WTC11 (cell line): Measurements from ENCODE around the gene TRIP10.

Experiments
- CTCF ChIP-seq: fragments of 200-600 bp; IDR thresholded peaks from 2 replicates; pipeline ENCODE4 v1.8.0; 2022; ENCODE audit warnings: antibody characterized with exemption
- FOXP1 ChIP-seq: sonication (generic); formaldehyde crosslinking; IDR thresholded peaks from 2 replicates; pipeline ENCODE4 v1.8.0; 2022; ENCODE audit warnings: missing genetic modification reagents, mild to moderate bottlenecking, moderate library complexity, borderline replicate concordance
- JUN ChIP-seq: sonication (generic); formaldehyde crosslinking; IDR thresholded peaks from 2 replicates; pipeline ENCODE4 v1.8.0; 2023; ENCODE audit warnings: mild to moderate bottlenecking, missing genetic modification reagents
- MAX ChIP-seq: sonication (generic); formaldehyde crosslinking; IDR thresholded peaks from 2 replicates; pipeline ENCODE4 v1.8.0; 2022; ENCODE audit warnings: mild to moderate bottlenecking, missing genetic modification reagents
- NFYB ChIP-seq: sonication (generic); formaldehyde crosslinking; conservative IDR thresholded peaks from 2 replicates; pipeline ENCODE4 v1.8.0; 2022; ENCODE audit warnings: low read depth, missing genetic modification reagents
- NR1H2 ChIP-seq: sonication (generic); formaldehyde crosslinking; IDR thresholded peaks from 2 replicates; pipeline ENCODE4 v1.9.0; 2021; ENCODE audit warnings: mild to moderate bottlenecking, moderate library complexity, missing genetic modification reagents
- SMAD4 ChIP-seq: sonication (generic); formaldehyde crosslinking; IDR thresholded peaks from 2 replicates; pipeline ENCODE4 v1.8.0; 2022; ENCODE audit warnings: mild to moderate bottlenecking, missing genetic modification reagents

GRCh38 chr19:6719540-6719861 lies 20.0 kb upstream of the TRIP10 start:
- no peak for TF ChIP-seq JUN (CRISPR knock-in tag)
- TF ChIP-seq NFYB (CRISPR knock-in tag), result no peak
- TF ChIP-seq CTCF, result no peak
- TF ChIP-seq MAX, result no peak
- TF ChIP-seq SMAD4 (CRISPR knock-in tag), result no peak
- no peak for TF ChIP-seq NR1H2 (CRISPR knock-in tag)
- TF ChIP-seq FOXP1 (CRISPR knock-in tag), result no peak
